Activated CD4-positive, alpha-beta T cell treated with anti-CD3 and anti-CD28 coated beads for 36 hours (primary cell): ENCODE data around the gene MAN2A2. TPM values are rescaled to one million over a fixed set of nuclear protein-coding genes. Genes with fewer than 3 reads are reported as not detected.

Experiments
- ATAC-seq: fragments of 200-7000 bp; cut with Tn5 transposase; one replicate; pipeline ENCODE4 v1.10.0; 2021; ENCODE audit warnings: mild to moderate bottlenecking, moderate library complexity
- CTCF ChIA-PET: fragments of 350-600 bp; sonication (Branson Sonifier 250); formaldehyde crosslinking; loops from one replicate; lab custom pipeline; 2021; ENCODE audit warnings: antibody characterized with exemption; lab: Charles Lee
- POLR2A ChIA-PET: fragments of 350-600 bp; sonication (Branson Sonifier 250); formaldehyde crosslinking; loops from one replicate; lab custom pipeline; 2021; ENCODE audit warnings: antibody characterized with exemption, inconsistent platforms; lab: Charles Lee
- DNase-seq: peaks from one replicate; pipeline ENCODE4 v3.0.0-alpha.2; 2020
- H3K27ac Mint-ChIP-seq: one replicate; pipeline ENCODE4 v1.8.0; 2021; ENCODE audit warnings: mixed read lengths
- H3K27me3 Mint-ChIP-seq: one replicate; pipeline ENCODE4 v1.8.0; 2021; ENCODE audit warnings: mixed read lengths
- H3K36me3 Mint-ChIP-seq: one replicate; pipeline ENCODE4 v1.8.0; 2021; ENCODE audit warnings: low read depth, mixed read lengths
- H3K4me1 Mint-ChIP-seq: one replicate; pipeline ENCODE4 v1.8.0; 2021; ENCODE audit warnings: mixed read lengths
- H3K4me3 Mint-ChIP-seq: one replicate; pipeline ENCODE4 v1.8.0; 2021; ENCODE audit warnings: mild to moderate bottlenecking, moderate library complexity, mixed read lengths
- H3K9me3 Mint-ChIP-seq: one replicate; pipeline ENCODE4 v1.8.0; 2021; ENCODE audit warnings: low read depth, mixed read lengths
- intact Hi-C, 2 experiments: fragments of 100-400 bp; cut with DNase I in 1 of 2; cut with micrococcal nuclease in 1 of 2; formaldehyde crosslinking; loops; one replicate each; pipeline versions ENCODE4 v1.14.2 to v1.15.1; 2022 to 2024; cut with DNase I, micrococcal nuclease
- total RNA-seq, 2 experiments: library from RNA; stranded (reverse); gene quantifications; one replicate each; pipeline ENCODE4 v1.2.3, GENCODE V29; 2021

The MAN2A2 gene
- total RNA-seq, 2 experiments from 2014 or later, result 76.6 to 104 TPM

DNA sequence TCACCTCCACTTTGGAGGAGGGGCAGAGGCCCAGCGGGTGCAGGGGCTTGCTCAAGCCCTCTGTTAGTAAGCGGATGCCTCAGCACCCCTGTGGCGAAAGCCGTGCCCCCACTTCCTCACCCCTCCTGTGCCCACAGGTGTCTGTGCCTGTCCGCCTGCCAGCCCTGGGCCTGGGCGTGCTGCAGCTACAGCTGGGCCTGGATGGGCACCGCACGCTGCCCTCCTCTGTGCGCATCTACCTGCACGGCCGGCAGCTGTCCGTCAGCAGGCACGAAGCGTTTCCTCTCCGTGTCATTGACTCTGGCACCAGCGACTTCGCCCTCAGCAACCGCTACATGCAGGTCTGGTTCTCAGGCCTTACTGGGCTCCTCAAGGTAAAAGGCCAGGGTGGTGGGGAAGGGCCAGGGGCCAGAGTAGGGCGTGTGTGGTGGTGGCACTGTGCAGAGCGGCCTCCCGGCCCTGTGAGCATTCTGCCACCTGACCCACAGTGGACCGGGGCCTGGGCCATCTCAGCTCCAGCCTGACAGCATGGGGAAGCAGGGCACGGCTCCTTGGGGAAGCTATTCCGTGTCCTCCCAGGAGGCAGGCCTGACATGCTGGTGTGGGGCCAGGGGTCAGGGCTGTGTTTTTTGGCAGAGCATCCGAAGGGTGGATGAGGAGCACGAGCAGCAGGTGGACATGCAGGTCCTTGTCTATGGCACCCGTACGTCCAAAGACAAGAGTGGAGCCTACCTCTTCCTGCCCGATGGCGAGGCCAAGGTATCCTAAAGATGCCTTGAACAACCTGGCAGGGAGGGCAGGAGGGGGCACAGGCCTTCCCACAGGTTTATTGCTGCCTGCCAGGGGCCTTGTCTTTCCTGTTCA lies 9.0 kb downstream of the MAN2A2 start:
- Mint-ChIP-seq H3K27me3 (no peaks in the 10 kb centered on the region), H3K27ac (no peak overlapping the region), H3K4me3 (no peak overlapping the region), H3K36me3 (peaks cover 59% of the 10 kb centered on the region), H3K9me3 (no peaks in the 10 kb centered on the region), H3K4me1 (no peaks in the 10 kb centered on the region)
- POLR2A ChIA-PET, result no interaction called here
- intact Hi-C loops, result no loop called here
- CTCF ChIA-PET, result interaction anchor here (1.5 kb wide), 1 partner anchor 28 kb away, joined by 3 read pairs; no protein-coding TSS in a partner anchor
- ATAC-seq, result no peak
- no peak for DNase-seq

DNA sequence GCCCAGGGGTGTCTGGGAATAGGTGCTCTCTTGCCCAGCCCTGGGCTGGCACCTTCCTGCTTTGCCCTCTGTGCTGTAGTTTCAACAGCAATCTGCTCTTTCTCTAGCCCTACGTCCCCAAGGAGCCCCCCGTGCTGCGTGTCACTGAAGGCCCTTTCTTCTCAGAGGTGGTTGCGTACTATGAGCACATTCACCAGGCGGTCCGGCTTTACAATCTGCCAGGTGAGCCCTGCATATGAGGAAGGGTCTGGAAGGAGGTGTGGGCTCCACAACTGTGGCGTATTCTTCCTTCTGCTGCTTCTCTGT lies 9.6 kb downstream of the MAN2A2 start:
- intact Hi-C loops, result no loop called here
- H3K27me3 Mint-ChIP-seq, result no peaks in the 10 kb centered on the region
- ChIA-PET CTCF (no interaction called here), POLR2A (no interaction called here)
- ATAC-seq, result no peak
- no peaks in the 10 kb centered on the region for H3K9me3 Mint-ChIP-seq
- no peak overlapping the region for H3K4me3 Mint-ChIP-seq
- H3K36me3 Mint-ChIP-seq, result peaks cover 58% of the 10 kb centered on the region
- H3K4me1 Mint-ChIP-seq, result no peaks in the 10 kb centered on the region
- H3K27ac Mint-ChIP-seq, result no peak overlapping the region
- no peak for DNase-seq

DNA sequence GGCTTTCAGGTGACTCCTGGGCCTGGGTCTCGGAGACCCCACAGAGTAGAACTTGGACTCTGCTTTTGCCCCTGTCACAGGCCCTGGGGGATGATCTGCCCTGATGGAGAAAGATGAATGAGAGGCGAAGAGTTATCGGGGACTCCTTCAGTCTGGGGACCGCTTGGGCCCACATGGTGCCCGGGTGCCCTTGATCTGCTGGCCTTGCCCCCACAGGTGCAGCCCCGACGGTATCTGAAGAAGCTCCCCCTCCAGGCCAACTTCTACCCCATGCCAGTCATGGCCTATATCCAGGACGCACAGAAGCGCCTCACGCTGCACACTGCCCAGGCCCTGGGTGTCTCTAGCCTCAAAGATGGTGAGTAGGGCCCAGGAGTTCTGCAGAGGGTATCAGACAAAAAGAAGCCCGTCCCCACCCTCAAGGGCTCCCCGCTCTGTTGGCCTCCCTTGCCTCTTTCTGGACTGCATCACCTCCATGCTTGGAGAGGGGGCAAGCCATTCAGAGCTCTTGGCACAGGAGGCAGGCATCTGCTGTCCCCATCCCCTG lies 10.4 kb downstream of the MAN2A2 start:
- intact Hi-C loops, result no loop called here
- DNase-seq, result no peak
- H3K36me3 Mint-ChIP-seq, result peaks cover 63% of the 10 kb centered on the region
- POLR2A ChIA-PET, result no interaction called here
- no peaks in the 10 kb centered on the region for H3K27me3 Mint-ChIP-seq
- ATAC-seq, result no peak
- H3K9me3 Mint-ChIP-seq, result no peaks in the 10 kb centered on the region
- no peak overlapping the region for H3K27ac Mint-ChIP-seq
- no peaks in the 10 kb centered on the region for H3K4me1 Mint-ChIP-seq
- CTCF ChIA-PET, result interaction anchor here (0.6 kb wide), 1 partner anchor 491 kb away, joined by 4 read pairs; no protein-coding TSS in a partner anchor
- H3K4me3 Mint-ChIP-seq, result no peak overlapping the region

DNA sequence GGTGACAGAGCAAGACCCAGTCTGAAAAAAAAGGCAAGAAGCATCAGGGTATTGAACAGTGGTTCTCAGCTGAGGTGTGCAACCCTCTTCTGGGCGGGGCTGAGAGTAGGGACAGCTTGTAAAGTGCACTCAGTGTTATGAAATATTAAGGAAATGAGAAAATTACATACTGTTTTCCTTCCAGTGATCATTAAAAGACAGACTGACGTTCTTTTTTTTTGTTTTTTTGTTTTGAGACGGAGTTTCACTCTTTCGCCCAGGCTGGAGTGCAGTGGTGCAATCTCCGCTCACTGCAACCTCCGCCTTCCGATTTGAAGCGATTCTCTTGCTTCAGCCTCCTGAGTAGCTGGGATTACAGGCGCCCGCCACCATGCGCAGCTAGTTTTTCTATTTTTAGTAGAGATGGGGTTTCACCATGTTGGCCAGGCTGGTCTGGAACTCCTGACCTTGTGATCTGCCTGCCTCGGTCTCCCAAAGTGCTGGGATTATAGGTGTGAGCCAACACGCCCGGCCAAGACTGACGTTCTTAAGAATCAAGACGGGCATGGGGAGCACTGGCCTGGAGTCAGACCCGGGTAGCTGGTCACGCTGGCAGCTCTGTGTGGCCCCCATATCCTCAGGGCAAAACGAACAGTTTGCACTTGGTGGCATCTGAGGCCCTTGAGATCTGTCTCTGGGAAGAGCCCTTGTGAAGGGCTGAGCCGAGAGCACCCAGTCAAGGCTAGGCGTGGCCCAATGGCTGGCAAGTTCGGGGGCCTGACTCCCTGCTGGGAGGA lies 11.4 kb downstream of the MAN2A2 start:
- DNase-seq (no peak), ATAC-seq (no peak)
- no peaks in the 10 kb centered on the region for H3K4me1 Mint-ChIP-seq
- H3K4me3 Mint-ChIP-seq, result no peak overlapping the region
- intact Hi-C loops, result no loop called here
- no peaks in the 10 kb centered on the region for H3K27me3 Mint-ChIP-seq
- H3K27ac Mint-ChIP-seq, result no peak overlapping the region
- CTCF ChIA-PET, result interaction anchor here (0.6 to 0.7 kb wide), 3 partner anchors 10 to 591 kb away, joined by 3 to 5 read pairs (median 3); no protein-coding TSS in a partner anchor
- POLR2A ChIA-PET, result interaction anchor here (0.6 kb wide), 1 partner anchor 187 kb away, joined by 11 read pairs; no protein-coding TSS in a partner anchor
- H3K36me3 Mint-ChIP-seq, result peaks cover 62% of the 10 kb centered on the region
- no peaks in the 10 kb centered on the region for H3K9me3 Mint-ChIP-seq

DNA sequence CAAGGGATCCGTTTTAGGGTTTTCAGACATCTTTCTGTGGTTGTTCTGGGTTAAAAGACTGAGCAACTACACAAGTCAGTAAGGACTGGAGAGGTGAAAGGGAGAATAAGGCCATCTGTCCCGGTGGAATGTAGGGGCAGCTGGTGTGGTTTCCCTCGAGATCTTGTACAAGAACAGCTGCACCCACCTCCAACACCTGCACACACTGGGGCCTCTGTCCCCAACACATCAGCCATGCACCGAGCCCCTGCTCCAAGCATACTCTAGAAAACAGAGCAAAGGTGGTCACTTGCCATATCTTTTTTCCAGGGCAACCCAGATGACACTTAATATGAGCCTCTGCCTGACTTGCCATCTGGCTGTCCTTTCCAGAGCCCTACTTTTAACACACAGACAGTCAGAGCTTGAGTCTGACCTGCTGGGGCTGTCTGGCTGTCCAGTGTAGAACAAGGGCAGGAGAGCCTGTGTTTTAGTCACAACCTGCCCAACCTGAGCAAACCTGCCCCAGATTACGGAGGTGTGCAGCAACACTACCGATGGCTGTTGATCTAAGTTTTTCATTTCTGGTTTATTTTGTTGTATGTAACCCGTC lies 12.2 kb downstream of the MAN2A2 start:
- DNase-seq (no peak), ATAC-seq (no peak)
- intact Hi-C loops, result no loop called here
- Mint-ChIP-seq H3K4me1 (no peaks in the 10 kb centered on the region), H3K27ac (no peak overlapping the region), H3K9me3 (no peaks in the 10 kb centered on the region), H3K36me3 (peaks cover 63% of the 10 kb centered on the region), H3K27me3 (no peaks in the 10 kb centered on the region), H3K4me3 (no peak overlapping the region)
- POLR2A ChIA-PET, result interaction anchor here (0.6 kb wide), 2 partner anchors 107 to 188 kb away, joined by 3 to 11 read pairs; no protein-coding TSS in a partner anchor
- CTCF ChIA-PET, result interaction anchor here (0.7 to 1.2 kb wide), 3 partner anchors 10 to 29 kb away, joined by 3 read pairs; no protein-coding TSS in a partner anchor

DNA sequence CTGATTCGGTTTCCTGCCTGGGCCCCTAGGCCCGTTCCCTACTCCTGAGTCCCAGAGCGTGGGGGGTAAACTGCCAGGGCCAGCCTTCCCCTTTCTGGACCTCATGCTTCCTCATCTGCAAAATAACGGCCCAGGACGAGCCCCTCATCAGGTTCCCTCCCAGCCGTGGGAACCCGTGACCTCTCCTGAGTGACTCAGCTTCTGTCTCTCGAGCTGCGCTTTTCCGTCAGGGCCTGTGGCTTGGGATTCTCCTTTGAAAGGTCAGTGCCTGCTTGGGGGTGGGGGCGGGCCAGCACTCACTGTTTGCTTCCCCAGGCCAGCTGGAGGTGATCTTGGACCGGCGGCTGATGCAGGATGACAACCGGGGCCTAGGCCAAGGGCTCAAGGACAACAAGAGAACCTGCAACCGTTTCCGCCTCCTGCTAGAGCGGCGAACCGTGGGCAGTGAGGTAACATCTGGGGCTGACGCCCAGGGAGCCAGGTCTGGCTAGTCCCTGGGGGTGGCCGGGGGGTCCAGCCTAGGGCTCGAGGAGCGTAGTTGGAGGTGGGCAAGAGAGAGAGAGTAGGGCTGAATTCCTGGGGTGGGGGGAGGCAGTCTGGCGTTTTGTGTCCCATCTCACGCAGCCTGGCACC lies 12.8 kb downstream of the MAN2A2 start:
- H3K9me3 Mint-ChIP-seq, result no peaks in the 10 kb centered on the region
- H3K36me3 Mint-ChIP-seq, result peaks cover 65% of the 10 kb centered on the region
- no peak for DNase-seq
- ChIA-PET POLR2A (interaction anchor here (0.6 kb wide), 1 partner anchor 107 kb away, joined by 3 read pairs; no protein-coding TSS in a partner anchor), CTCF (interaction anchor here (0.7 to 1.2 kb wide), 2 partner anchors 11 to 30 kb away, joined by 3 read pairs; no protein-coding TSS in a partner anchor)
- intact Hi-C loops, result no loop called here
- no peaks in the 10 kb centered on the region for H3K4me1 Mint-ChIP-seq
- no peak overlapping the region for H3K27ac Mint-ChIP-seq
- no peaks in the 10 kb centered on the region for H3K27me3 Mint-ChIP-seq
- no peak overlapping the region for H3K4me3 Mint-ChIP-seq
- ATAC-seq, result no peak

DNA sequence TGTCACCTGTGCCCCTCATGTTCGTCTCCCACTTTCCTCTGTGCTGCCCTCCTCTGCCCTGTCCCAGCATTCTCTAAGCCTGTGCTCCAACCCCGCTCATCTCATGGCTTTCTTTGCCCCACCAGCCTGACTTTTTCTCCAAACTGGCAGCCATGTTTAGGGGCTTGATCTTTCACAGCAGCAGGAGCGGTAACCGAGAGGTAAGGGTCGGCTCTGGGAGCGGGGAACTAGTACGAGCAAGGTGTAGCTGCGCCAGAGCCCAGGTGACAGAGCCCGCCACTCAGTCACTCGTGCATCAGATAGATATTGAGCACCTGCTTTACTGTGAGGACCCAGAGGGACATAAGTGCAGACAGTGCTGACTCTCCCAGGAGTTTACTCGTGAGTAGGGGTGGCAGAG lies 13.4 kb downstream of the MAN2A2 start:
- ChIA-PET CTCF (interaction anchor here (1.2 kb wide), 1 partner anchor 30 kb away, joined by 3 read pairs; no protein-coding TSS in a partner anchor), POLR2A (no interaction called here)
- no peaks in the 10 kb centered on the region for H3K4me1 Mint-ChIP-seq
- DNase-seq (no peak), ATAC-seq (no peak)
- H3K36me3 Mint-ChIP-seq, result peaks cover 67% of the 10 kb centered on the region
- H3K27me3 Mint-ChIP-seq, result no peaks in the 10 kb centered on the region
- H3K9me3 Mint-ChIP-seq, result no peaks in the 10 kb centered on the region
- H3K4me3 Mint-ChIP-seq, result no peak overlapping the region
- no peak overlapping the region for H3K27ac Mint-ChIP-seq
- intact Hi-C loops, result no loop called here

DNA sequence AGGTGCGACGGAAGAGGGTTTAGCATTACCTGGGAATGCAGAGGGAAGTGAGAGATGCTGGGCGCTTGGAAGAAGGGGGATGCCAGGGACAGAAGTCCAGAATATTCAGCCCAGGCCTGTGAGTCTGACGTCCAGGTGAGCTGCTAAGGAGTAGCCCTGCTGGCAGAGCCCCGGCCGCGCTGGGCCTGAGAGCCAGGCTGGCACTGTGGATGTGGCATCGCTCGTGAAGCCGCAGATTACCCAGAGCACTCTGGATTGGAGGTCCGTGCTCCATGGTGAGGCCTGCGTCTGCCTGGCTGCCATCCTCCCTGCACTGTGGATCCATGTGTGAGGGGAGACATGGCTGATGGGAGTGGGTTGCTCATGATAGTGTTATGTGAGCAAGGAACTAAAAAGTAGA lies 14.5 kb downstream of the MAN2A2 start:
- ChIA-PET CTCF (interaction anchor here (0.5 to 1.9 kb wide), 2 partner anchors 15 to 88 kb away, joined by 3 to 12 read pairs; partner anchors contain the start of gene HDDC3), POLR2A (no interaction called here)
- H3K4me1 Mint-ChIP-seq, result peaks cover 7% of the 10 kb centered on the region
- peaks cover 58% of the 10 kb centered on the region for H3K36me3 Mint-ChIP-seq
- intact Hi-C loops, result no loop called here
- no peak for DNase-seq
- H3K27me3 Mint-ChIP-seq, result no peaks in the 10 kb centered on the region
- no peaks in the 10 kb centered on the region for H3K9me3 Mint-ChIP-seq
- no peak overlapping the region for H3K4me3 Mint-ChIP-seq
- no peak overlapping the region for H3K27ac Mint-ChIP-seq
- no peak for ATAC-seq

DNA sequence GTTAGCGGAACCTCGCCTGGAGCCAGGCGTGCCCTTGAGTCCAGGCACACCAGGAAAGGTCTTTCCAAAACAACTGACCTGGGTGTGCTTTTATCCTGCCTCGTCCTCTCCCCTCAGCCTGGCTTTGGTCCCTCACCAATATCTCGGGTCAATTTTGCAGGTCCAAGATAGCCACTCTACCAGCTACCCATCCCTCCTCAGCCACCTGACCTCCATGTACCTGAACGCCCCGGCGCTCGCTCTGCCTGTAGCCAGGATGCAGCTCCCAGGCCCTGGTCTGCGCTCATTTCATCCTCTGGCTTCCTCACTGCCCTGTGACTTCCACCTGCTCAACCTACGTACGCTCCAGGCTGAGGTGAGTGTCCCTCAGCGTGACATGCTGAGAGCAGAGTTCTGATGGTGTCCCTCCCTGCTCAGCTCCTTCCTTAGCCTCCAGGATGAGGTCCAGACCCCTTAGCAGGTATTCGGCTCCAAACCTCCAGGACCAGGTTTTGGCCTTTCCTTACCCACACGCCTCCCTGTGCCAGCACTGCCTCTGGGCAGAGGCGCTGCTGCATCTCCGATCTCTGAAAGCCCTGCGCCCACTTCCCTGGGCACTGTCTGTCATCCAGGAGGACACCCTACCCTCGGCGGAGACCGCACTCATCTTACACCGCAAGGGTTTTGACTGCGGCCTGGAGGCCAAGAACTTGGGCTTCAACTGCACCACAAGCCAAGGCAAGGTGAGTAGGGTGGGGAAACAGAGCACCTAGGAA lies 15.1 kb downstream of the MAN2A2 start:
- Mint-ChIP-seq H3K36me3 (peaks cover 55% of the 10 kb centered on the region), H3K27ac (no peak overlapping the region), H3K9me3 (no peaks in the 10 kb centered on the region), H3K4me1 (peaks cover 13% of the 10 kb centered on the region), H3K27me3 (no peaks in the 10 kb centered on the region), H3K4me3 (no peak overlapping the region)
- ChIA-PET CTCF (interaction anchor here (0.5 to 1.9 kb wide), 3 partner anchors 14 to 327 kb away, joined by 3 to 12 read pairs (median 3); partner anchors contain the start of gene HDDC3), POLR2A (interaction anchor here (1.5 kb wide), 1 partner anchor 14 kb away, joined by 4 read pairs; no protein-coding TSS in a partner anchor)
- intact Hi-C loops, result no loop called here
- DNase-seq, result no peak
- no peak for ATAC-seq

DNA sequence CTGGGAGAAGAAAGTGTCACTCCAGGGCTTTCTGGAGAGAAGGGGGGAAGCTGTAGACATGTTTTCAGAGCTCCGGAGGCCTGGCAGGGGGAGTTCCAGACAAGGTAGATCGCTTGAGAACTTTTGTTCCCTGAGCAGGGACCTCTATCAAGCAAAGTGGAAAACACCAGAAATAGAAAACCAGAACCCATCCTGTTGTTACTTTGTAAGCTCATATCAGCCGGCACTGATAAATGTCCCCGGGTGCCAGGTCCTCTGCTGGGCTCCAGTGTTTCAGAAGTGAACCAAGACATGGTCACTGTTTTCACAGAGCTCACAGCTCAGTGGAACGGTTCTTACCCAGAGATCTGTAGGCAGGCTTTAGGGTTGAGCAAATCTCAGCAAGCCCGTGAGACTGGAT lies 15.7 kb downstream of the MAN2A2 start:
- H3K4me3 Mint-ChIP-seq, result no peak overlapping the region
- ATAC-seq (no peak), DNase-seq (no peak)
- H3K27me3 Mint-ChIP-seq, result no peaks in the 10 kb centered on the region
- H3K36me3 Mint-ChIP-seq, result peaks cover 50% of the 10 kb centered on the region
- H3K9me3 Mint-ChIP-seq, result no peaks in the 10 kb centered on the region
- H3K27ac Mint-ChIP-seq, result no peak overlapping the region
- CTCF ChIA-PET, result interaction anchor here (0.7 to 1.9 kb wide), 3 partner anchors 11 to 327 kb away, joined by 3 to 12 read pairs (median 3); partner anchors contain the start of gene HDDC3
- H3K4me1 Mint-ChIP-seq, result peaks cover 19% of the 10 kb centered on the region
- POLR2A ChIA-PET, result interaction anchor here (1.5 kb wide), 1 partner anchor 15 kb away, joined by 4 read pairs; no protein-coding TSS in a partner anchor
- intact Hi-C loops, result no loop called here
